HepG2 (cell line): Measurements from ENCODE around the gene EPHA2. TPM values are rescaled to one million over a fixed set of nuclear protein-coding genes. Genes with fewer than 3 reads are reported as not detected.

Experiments
- ATAC-seq: fragments of 200-7000 bp; cut with Tn5 transposase; 3 replicates; pipeline ENCODE4 v1.9.1; 2020; ENCODE audit warnings: mild to moderate bottlenecking, moderate library complexity
- BruUV-seq: library from RNA; stranded (reverse); fragments of 400-500 nt; replicated peaks from 2 replicates; lab custom pipeline; 2021; lab: Mats Ljungman, UMichigan
- CTCF ChIA-PET: fragments of 300-600 bp; formaldehyde crosslinking; extraction: SDS; loops from one replicate; lab custom pipeline; 2021; ENCODE audit warnings: low total read pairs, inconsistent platforms, low intra/inter-chr PET ratio; lab: Yijun Ruan, JAX
- POLR2A ChIA-PET: fragments of 350-600 bp; sonication (Branson Sonifier 250); formaldehyde crosslinking; loops from one replicate; lab custom pipeline; 2020; ENCODE audit warnings: antibody characterized with exemption, inconsistent platforms; lab: Yijun Ruan, JAX
- DNase-seq: peaks from one replicate; pipeline ENCODE4 v3.0.0-alpha.2; 2015; ENCODE audit warnings: low spot score
- FAIRE-seq: peaks from 3 replicates; lab custom pipeline; 2011; peaks lifted over from hg19 to GRCh38; lab: Jason Lieb, UNC
- H2AFZ ChIP-seq: one replicate; pipeline ENCODE4 v1.6.1; 2011; ENCODE audit warnings: low read length, inconsistent platforms
- H3K27ac ChIP-seq: fragments of 300-600 bp; 3 replicates; pipeline ENCODE4 v1.8.0; 2011; ENCODE audit warnings: mixed run types, mild to moderate bottlenecking, mixed read lengths, low read length, inconsistent platforms; ENCODE audit not compliant: insufficient read depth; ENCODE audit errors: extremely low read length
- H3K27me3 ChIP-seq, 2 experiments: fragments of 200-600 bp in 1 of 2; 2 replicates in 1 of 2; 3 replicates in 1 of 2; pipeline versions ENCODE4 v1.6.0 to v1.8.0; 2011; ENCODE audit warnings: low read length in 2 of 2, mild to moderate bottlenecking in 2 of 2, moderate library complexity in 2 of 2, inconsistent platforms in 1 of 2; ENCODE audit not compliant: insufficient read depth in 2 of 2, control insufficient read depth in 1 of 2
- H3K36me3 ChIP-seq, 2 experiments: fragments of 200-600 bp in 1 of 2; replicated peaks in 1 of 2; 2 replicates in 1 of 2; 3 replicates in 1 of 2; pipeline versions ENCODE4 v1.5.1 to v1.8.0; 2011; ENCODE audit warnings: low read length in 2 of 2, inconsistent platforms in 1 of 2; ENCODE audit not compliant: insufficient read depth in 2 of 2, control insufficient read depth in 1 of 2
- H3K4me1 ChIP-seq: 2 replicates; pipeline ENCODE4 v1.5.1; 2012; ENCODE audit warnings: low read length, inconsistent platforms; ENCODE audit not compliant: insufficient read depth
- H3K4me2 ChIP-seq: 2 replicates; pipeline ENCODE4 v1.6.0; 2011; ENCODE audit warnings: low read depth, low read length, inconsistent platforms
- H3K4me3 ChIP-seq, 3 experiments: fragments of 200-600 bp in 1 of 3; sonication (generic), shearing (Covaris generic) in 1 of 3; replicated peaks in 1 of 3; 2 replicates each; pipeline ENCODE4 v1.5.1; 2011 to 2016; ENCODE audit warnings: low read length in 3 of 3, inconsistent platforms in 2 of 3, low read depth in 2 of 3, mild to moderate bottlenecking in 2 of 3, control low read depth in 1 of 3, mixed read lengths in 1 of 3; ENCODE audit not compliant: insufficient read depth in 1 of 3
- H3K79me2 ChIP-seq: one replicate; pipeline ENCODE4 v1.6.1; 2011; ENCODE audit warnings: low read length, inconsistent platforms; ENCODE audit not compliant: insufficient read depth
- H3K9ac ChIP-seq: 2 replicates; pipeline ENCODE4 v1.6.0; 2011; ENCODE audit warnings: mild to moderate bottlenecking, low read depth, low read length, inconsistent platforms; ENCODE audit not compliant: insufficient read depth
- H3K9me3 ChIP-seq: 2 replicates; pipeline ENCODE4 v1.5.1; 2012; ENCODE audit warnings: mild to moderate bottlenecking, low read length
- H4K20me1 ChIP-seq: 2 replicates; pipeline ENCODE4 v1.6.0; 2011; ENCODE audit warnings: inconsistent platforms, mild to moderate bottlenecking, low read length, moderate library complexity; ENCODE audit not compliant: insufficient read depth
- NFE2L1 ChIP-seq: sonication (generic); formaldehyde crosslinking; IDR thresholded peaks from 2 replicates; pipeline ENCODE4 v1.4.0; 2020; ENCODE audit warnings: missing genetic modification reagents, mild to moderate bottlenecking, borderline replicate concordance
- SRSF9 ChIP-seq: fragments of 200-400 bp; formaldehyde crosslinking; IDR thresholded peaks from 2 replicates; pipeline ENCODE4 v1.6.1; 2018; ENCODE audit warnings: borderline replicate concordance, mild to moderate bottlenecking, low read depth, low read length; ENCODE audit not compliant: insufficient read depth, poor library complexity, severe bottlenecking
- ZBTB42 ChIP-seq: sonication (generic); formaldehyde crosslinking; IDR thresholded peaks from 2 replicates; pipeline ENCODE4 v1.5.0; 2020; ENCODE audit warnings: mild to moderate bottlenecking, missing genetic modification reagents
- ZKSCAN5 ChIP-seq: sonication (generic); formaldehyde crosslinking; IDR thresholded peaks from 2 replicates; pipeline ENCODE4 v1.5.1; 2020; ENCODE audit warnings: mild to moderate bottlenecking, missing genetic modification reagents
- ZNF280D ChIP-seq: sonication (generic); formaldehyde crosslinking; IDR thresholded peaks from 2 replicates; pipeline ENCODE4 v1.5.1; 2020; ENCODE audit warnings: mild to moderate bottlenecking, missing genetic modification reagents
- ZNF512 ChIP-seq: sonication (generic); formaldehyde crosslinking; IDR thresholded peaks from 2 replicates; pipeline ENCODE4 v1.4.0; 2020; ENCODE audit warnings: mild to moderate bottlenecking, missing genetic modification reagents
- WGBS: methylation state at CpG from one replicate; pipeline ENCODE4 v1.1.6; 2017; ENCODE audit warnings: low lambda C conversion rate; 5-methylcytosine and 5-hydroxymethylcytosine counted together
- in situ Hi-C: cut with HindIII; loops from 2 replicates; pipeline ENCODE4 v1.10.0; 2017; ENCODE audit warnings: low pct_unique_long_range_greater_than_20kb; ENCODE audit not compliant: extremely low pct_ligation_motif_present
- intact Hi-C: fragments of 100-400 bp; cut with micrococcal nuclease; formaldehyde crosslinking; loops from one replicate; pipeline ENCODE4 v1.10.0; 2022; ENCODE audit not compliant: unreplicated experiment
- polyA plus RNA-seq, 8 experiments: library from polyadenylated mRNA; depleted of rRNA in 3 of 8; stranded (reverse) in 7 of 8; unstranded in 1 of 8; fragments of >200 nt; fragmentation: Illumina TruSeq in 4 of 8; extraction: Trizol in 4 of 8; gene quantifications; 2 replicates each; pipeline versions ENCODE4 v1.2.1 to v1.2.3, GENCODE V29; 2011 to 2016; ENCODE audit warnings: low read depth in 4 of 8, missing spikeins in 1 of 8, mixed read lengths in 1 of 8; ENCODE audit not compliant: insufficient read depth in 1 of 8
- total RNA-seq, 5 experiments: library from RNA; depleted of rRNA; stranded (reverse); fragments of >200 nt; fragmentation: Illumina TruSeq; extraction: Trizol; gene quantifications; 2 replicates each; pipeline ENCODE4 v1.2.3, GENCODE V29; 2016; ENCODE audit warnings: low read depth in 1 of 5

EPHA2 gene
- total and polyA plus RNA-seq, 2 of the 13 experiments (the other 11 are each of a cell fraction or from before 2014, with no cell fraction given): 33.6 to 53.6 TPM

- no peak for TF ChIP-seq ZBTB42 (CRISPR knock-in tag)
Observed at GRCh38 chr1:16203550-16203949, 47.7 kb upstream of the EPHA2 start (continued).

GRCh38 chr1:16202281-16203210 lies 46.7 kb upstream of the EPHA2 start:
- FAIRE-seq (no peak), ATAC-seq (no peak), DNase-seq (no peak)
- H3K9ac ChIP-seq: no peak overlapping the region
- H3K9me3 ChIP-seq: no peaks in the 10 kb centered on the region
- H3K79me2 ChIP-seq: no peaks in the 10 kb centered on the region
- CTCF ChIA-PET: no interaction called here
- no peaks in the 10 kb centered on the region for H3K27me3 ChIP-seq
- no peak overlapping the region for H2AFZ ChIP-seq
- in situ Hi-C loops: no loop called here
- no peaks in the 10 kb centered on the region for H3K36me3 ChIP-seq
- no peaks in the 10 kb centered on the region for H4K20me1 ChIP-seq
- no peak overlapping the region for H3K4me3 ChIP-seq
- POLR2A ChIA-PET: no interaction called here
- BruUV-seq: no TSS peak
- TF ChIP-seq ZNF280D: no peak
- TF ChIP-seq NFE2L1 (CRISPR knock-in tag): no peak
- TF ChIP-seq ZKSCAN5 (CRISPR knock-in tag): no peak
- no peak for TF ChIP-seq ZNF512 (CRISPR knock-in tag)
- TF ChIP-seq SRSF9: no peak
- 61% methylated on average over 14 of the region's 24 CpGs for WGBS
- no peak overlapping the region for H3K27ac ChIP-seq
- intact Hi-C loops: no loop called here
- H3K4me1 ChIP-seq: peaks cover 20% of the 10 kb centered on the region
- no peak overlapping the region for H3K4me2 ChIP-seq
